ENCODE data around the gene NDUFS8.

Gene NDUFS8

GRCh38 chr11:68036141-68036716 is 5.7 kb downstream of the NDUFS8 start:
- no peak for DNase-seq (ENCODE audit: low read depth in 2 of 2)

- no peak for DNase-seq (ENCODE audit: low read depth in 2 of 2)
Measured at GRCh38 chr11:68036717-68037239, 6.3 kb downstream of the NDUFS8 start.

- DNase-seq (ENCODE audit: low read depth in 2 of 2): no peak
Measured at GRCh38 chr11:68037411-68038225, 7.1 kb downstream of the NDUFS8 start.

- DNase-seq (ENCODE audit: low read depth in 2 of 2): no peak
Measured at GRCh38 chr11:68038226-68038717, 7.8 kb downstream of the NDUFS8 start.

GRCh38 chr11:68038718-68039525 is 8.4 kb downstream of the NDUFS8 start, which contains the start of gene TCIRG1:
TCIRG1 (plus strand) TSS chr11:68039025; CDS start chr11:68041272, 2,247 bp downstream.
- peak in 1 of 2 donors; percentile 32 for DNase-seq (ENCODE audit: low read depth in 2 of 2)

DNA sequence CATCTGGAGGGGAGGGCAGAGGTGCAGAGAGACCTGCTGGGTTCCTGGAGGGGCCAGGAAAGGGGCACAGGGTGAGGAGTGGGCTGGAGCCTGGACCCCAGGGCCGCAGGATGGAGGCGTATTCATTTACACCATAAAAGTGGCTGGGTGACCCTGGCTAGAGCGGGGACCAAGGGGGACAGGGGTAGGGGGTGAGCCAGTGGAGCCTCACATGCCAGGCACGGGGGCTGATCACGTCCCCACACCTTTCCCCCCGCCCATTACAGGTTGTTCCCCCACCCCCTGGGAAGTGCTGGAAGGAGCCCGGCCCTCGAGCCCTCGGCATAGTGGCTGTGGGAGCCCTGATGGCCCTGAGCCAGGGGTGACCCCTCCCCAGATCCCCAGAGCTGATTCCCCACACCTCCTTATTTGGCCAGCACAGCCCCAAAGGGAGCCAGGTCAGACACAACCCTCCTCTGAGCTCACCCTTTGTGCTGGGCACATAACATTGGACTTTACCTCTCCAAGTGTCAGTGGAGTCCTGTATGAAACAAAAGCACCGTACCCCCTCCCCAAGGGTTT is 9.1 kb downstream of the NDUFS8 start:
- DNase-seq (ENCODE audit: low read depth in 2 of 2): no peak

GRCh38 chr11:68040101-68040956 is 9.8 kb downstream of the NDUFS8 start:
- no peak for DNase-seq (ENCODE audit: low read depth in 2 of 2)

DNA sequence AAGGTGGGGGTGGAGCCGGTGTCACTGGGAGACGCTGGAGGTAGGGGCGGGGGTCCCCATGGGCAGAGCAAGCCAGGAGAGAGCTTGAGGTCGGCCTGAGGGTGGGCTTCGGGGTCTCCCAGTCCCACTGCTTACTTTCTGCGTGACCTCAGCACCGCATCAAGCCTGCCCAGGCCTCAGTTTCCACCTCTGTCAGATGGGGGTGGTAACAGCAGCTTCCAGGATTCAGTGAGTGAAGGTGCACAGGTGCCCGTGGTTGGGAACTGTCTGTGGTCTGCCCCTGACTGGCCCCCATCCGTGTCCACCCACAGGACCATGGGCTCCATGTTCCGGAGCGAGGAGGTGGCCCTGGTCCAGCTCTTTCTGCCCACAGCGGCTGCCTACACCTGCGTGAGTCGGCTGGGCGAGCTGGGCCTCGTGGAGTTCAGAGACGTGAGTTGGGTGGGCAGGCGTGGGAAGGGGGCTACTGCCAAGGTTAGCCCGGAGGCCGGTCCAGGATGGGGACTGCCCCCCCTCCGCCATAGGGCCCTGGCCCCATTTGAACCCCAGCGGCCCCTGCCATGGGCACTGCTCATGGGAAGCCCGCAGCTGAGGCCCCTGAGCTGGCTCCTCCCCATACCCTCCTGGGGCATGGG is 10.6 kb downstream of the NDUFS8 start:
- no peak for DNase-seq (ENCODE audit: low read depth in 2 of 2)

DNA sequence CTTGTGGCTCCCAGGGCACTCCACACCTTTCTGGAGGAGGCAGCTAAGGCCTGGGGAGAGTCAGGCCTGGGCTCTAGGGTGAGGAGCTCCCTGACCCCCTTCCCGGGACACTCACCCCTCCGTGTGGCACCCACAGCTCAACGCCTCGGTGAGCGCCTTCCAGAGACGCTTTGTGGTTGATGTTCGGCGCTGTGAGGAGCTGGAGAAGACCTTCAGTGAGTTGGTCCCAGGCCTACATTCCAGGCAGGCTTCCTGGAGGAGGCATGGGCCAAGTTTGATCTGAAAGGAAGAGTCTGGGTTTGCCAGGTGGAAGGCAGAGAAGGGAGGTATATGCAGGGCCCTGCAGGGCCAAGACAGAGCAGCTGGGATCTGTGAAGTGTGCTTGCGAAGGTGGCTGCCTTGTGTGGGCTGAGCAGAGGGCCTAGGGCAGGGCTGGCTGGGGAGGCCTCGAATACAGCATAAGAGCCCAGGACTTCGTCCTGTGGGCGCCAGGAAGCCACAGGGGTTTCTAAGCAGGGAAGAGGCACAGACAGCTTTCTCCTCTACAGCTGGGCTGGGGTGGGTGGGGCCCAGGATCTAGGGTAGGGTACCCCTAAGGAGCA is 11.2 kb downstream of the NDUFS8 start:
- no peak for DNase-seq (ENCODE audit: low read depth in 2 of 2)

GRCh38 chr11:68042219-68043028 is 11.9 kb downstream of the NDUFS8 start:
- no peak for DNase-seq (ENCODE audit: low read depth in 2 of 2)

GRCh38 chr11:68043029-68043348 is 12.5 kb downstream of the NDUFS8 start:
- DNase-seq (ENCODE audit: low read depth in 2 of 2): no peak

GRCh38 chr11:68043349-68044144 is 13.1 kb downstream of the NDUFS8 start:
- no peak for DNase-seq (ENCODE audit: low read depth in 2 of 2)

GRCh38 chr11:68044145-68044813 is 13.8 kb downstream of the NDUFS8 start:
- DNase-seq (ENCODE audit: low read depth in 2 of 2): no peak

DNA sequence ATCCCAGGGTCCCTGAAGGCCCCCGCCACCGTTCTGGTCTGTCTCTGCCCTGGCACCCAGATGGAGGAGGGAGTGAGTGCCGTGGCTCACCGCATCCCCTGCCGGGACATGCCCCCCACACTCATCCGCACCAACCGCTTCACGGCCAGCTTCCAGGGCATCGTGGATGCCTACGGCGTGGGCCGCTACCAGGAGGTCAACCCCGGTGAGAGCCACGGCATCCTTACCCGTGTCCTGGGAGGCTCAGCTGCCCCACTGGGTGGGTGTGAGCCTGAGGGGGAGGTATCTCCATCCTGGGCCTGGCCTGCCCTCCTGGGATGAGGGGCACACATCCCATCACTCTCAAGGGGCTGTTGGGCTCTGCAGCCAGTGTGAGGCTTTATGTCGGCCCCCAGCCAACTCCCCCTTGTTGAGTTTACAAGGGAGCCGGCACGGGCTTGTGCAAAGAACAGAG is 14.4 kb downstream of the NDUFS8 start:
- DNase-seq (ENCODE audit: low read depth in 2 of 2): no peak

- no peak for DNase-seq (ENCODE audit: low read depth in 2 of 2)
Measured at GRCh38 chr11:68047437-68048290, 17.2 kb downstream of the NDUFS8 start.

GRCh38 chr11:68048681-68049508 is 18.4 kb downstream of the NDUFS8 start:
- DNase-seq (ENCODE audit: low read depth in 2 of 2): no peak

Data from stimulated activated CD8-positive, alpha-beta memory T cell treated with anti-CD3 and anti-CD28 coated beads, Interleukin-15, amount 100 ng/mL, for 4 hours (primary cell).